ENCODE data around the gene LRRC74B. TPM values are rescaled to one million over a fixed set of nuclear protein-coding genes. Genes with fewer than 3 reads are reported as not detected.

The LRRC74B gene
- total and polyA plus RNA-seq, 2 experiments from 2014 or later, result not detected

DNA sequence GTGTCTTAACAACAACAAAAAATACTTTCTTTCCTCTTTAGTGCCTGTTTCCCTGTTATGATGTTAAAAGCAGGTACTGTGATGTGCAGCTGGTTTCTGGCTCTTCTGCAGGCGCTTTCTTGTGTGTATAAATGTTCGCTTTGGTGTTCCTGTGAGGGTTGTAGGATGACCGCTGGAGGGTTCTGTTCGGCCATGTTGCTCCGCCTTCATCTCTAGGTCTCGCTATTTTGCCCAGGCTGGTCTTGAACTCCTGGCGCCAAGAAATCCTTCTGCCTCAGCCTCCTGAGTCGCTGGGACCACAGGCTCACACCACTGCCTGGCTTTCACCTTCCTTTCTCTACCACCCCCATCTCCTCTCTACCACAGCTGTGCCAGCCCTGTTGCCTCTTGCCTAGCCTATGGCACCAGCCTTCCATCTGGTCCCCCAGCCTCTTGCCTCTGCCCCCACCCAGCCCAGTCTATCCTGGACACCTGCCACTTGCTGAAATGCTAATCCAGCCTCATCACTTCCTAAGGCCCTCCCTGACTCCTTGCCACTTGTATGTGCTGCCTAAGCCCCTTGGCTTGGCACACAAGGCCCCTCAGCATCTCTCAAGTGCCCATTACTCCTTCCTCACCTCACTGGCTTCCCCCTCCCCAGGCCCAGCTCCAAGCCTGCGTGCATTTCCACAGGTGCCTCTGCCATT lies 5.5 kb downstream of the LRRC74B start (continued):
- TF ChIP-seq, protein P1, sequence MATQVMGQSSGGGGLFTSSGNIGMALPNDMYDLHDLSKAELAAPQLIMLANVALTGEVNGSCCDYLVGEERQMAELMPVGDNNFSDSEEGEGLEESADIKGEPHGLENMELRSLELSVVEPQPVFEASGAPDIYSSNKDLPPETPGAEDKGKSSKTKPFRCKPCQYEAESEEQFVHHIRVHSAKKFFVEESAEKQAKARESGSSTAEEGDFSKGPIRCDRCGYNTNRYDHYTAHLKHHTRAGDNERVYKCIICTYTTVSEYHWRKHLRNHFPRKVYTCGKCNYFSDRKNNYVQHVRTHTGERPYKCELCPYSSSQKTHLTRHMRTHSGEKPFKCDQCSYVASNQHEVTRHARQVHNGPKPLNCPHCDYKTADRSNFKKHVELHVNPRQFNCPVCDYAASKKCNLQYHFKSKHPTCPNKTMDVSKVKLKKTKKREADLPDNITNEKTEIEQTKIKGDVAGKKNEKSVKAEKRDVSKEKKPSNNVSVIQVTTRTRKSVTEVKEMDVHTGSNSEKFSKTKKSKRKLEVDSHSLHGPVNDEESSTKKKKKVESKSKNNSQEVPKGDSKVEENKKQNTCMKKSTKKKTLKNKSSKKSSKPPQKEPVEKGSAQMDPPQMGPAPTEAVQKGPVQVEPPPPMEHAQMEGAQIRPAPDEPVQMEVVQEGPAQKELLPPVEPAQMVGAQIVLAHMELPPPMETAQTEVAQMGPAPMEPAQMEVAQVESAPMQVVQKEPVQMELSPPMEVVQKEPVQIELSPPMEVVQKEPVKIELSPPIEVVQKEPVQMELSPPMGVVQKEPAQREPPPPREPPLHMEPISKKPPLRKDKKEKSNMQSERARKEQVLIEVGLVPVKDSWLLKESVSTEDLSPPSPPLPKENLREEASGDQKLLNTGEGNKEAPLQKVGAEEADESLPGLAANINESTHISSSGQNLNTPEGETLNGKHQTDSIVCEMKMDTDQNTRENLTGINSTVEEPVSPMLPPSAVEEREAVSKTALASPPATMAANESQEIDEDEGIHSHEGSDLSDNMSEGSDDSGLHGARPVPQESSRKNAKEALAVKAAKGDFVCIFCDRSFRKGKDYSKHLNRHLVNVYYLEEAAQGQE (IDR thresholded peaks at IDR 0.05; ENCODE audit: unreplicated experiment), result no peak
- TF ChIP-seq NANOG (IDR thresholded peaks at IDR 0.05; ENCODE audit: borderline replicate concordance) (no peak), POLR2AphosphoS5 (IDR thresholded peaks at IDR 0.05; ENCODE audit: low read depth) (no peak), JUNB (IDR thresholded peaks at IDR 0.05; ENCODE audit: unreplicated experiment) (no peak), STAT1 (IDR thresholded peaks at IDR 0.05; ENCODE audit: unreplicated experiment) (no peak)

DNA sequence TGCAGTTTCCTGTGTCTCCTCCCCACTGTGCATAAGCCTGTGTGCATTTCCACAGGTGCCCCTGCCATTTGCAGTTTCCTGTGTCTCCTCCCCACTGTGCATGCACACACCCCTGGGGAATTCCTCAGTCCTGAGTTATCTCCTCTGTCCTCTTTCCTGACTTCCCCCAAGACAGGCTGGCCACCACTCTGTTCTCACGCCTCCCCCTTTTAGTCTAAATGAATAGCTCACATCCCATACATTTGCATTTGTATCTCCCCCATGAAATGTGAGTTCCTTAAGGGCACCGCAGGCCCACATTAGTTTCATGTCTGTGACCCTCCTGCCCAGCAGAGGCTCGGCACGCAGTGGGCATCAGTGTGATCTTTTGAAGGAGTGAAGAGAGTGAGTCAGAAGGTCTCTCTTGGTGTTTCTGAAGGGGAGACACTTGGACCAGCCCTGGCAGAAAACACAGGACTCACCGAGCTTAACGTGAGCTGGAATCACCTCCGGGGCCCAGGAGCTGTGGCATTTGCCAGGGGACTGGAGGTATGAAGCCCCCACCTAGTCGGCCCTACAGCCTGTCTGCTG lies 6.2 kb downstream of the LRRC74B start:
- Histone ChIP-seq H3K79me2 (replicated peaks; ENCODE audit: insufficient read depth) (no peaks in the 10 kb centered on the region), H3K9me2 (ENCODE audit: insufficient read depth) (no peaks in the 10 kb centered on the region), H3K36me3 (ENCODE audit: insufficient read depth) (no peaks in the 10 kb centered on the region), H3K4me3 (no peak overlapping the region), H3K27me3 (ENCODE audit: insufficient read depth) (no peaks in the 10 kb centered on the region), H3F3A (replicated peaks; ENCODE audit: low read depth) (no peaks in the 10 kb centered on the region), H3K27ac (ENCODE audit: low read depth) (0 out of 2 replicates have a peak overlapping the region, but pooled peaks have one; percentile 52), H3K4me2 (peak overlapping the region; percentile 17), H2AFZ (0 out of 2 replicates have a peak overlapping the region, but pooled peaks have one; percentile 52), H4K20me1 (replicated peaks; ENCODE audit: insufficient read depth) (no peaks in the 10 kb centered on the region), H3K4me1 (ENCODE audit: insufficient read depth) (peaks cover 19% of the 10 kb centered on the region)
- H3K27ac Mint-ChIP-seq, result peak overlapping the region; percentile 17; the same call in 1 of the 2 replicates
- TF ChIP-seq CREB1 (CRISPR knock-in tag; IDR thresholded peaks at IDR 0.05; ENCODE audit: low read depth) (no peak), EZH2 (IDR thresholded peaks at IDR 0.05; ENCODE audit: low read depth, unreplicated experiment) (no peak)
- H3K4me3 Mint-ChIP-seq, result peak overlapping the region; percentile 15; the same call in 1 of the 3 replicates
- ATAC-seq (peak; percentile 42), DNase-seq (ENCODE audit: low spot score) (peak; percentile 47)
- peaks cover 31% of the 10 kb centered on the region for H3K27me3 Mint-ChIP-seq (ENCODE audit: insufficient read depth, low read depth, poor library complexity)
- H3K36me3 Mint-ChIP-seq (ENCODE audit: low read depth), result no peaks in the 10 kb centered on the region; the same call in 2 of the 3 replicates
- no peaks in the 10 kb centered on the region for H3K9me3 Mint-ChIP-seq
- peaks cover 32% of the 10 kb centered on the region for H3K4me1 Mint-ChIP-seq

DNA sequence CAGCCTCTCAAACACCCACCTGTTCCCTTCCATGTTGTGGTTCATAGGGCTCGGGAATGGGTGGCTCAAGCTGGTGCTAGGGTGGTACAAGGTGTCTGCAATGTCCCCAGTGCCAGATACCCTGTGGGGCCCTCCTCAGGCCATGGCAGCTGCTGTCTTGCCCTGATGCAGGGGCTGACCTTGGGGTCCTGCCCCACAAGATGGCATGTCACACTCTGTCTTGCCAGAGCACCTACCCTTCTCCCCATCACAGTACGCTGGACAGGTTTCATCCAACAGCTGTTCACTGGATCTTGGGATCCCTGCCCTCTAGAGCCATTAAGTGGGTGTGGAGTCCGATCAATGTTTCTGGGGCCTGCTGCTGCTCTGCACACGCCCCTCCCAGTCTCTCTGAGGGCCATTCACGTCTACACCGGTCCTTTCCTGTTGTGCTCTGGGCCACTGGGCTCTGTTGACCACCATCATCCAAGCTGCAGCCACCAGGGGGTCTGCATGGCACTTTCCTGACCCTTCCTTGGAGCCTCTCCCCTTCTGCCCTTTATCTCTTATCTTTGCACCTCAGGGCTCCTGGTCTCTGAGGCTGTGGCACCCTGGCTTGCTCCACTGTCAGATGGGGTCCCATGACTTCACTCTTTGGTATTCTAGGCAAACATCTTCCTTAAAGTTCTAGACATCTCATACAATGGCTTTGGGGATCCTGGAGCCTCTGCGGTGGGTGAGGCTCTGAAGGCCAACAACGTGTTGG lies 7.1 kb downstream of the LRRC74B start:
- no peaks in the 10 kb centered on the region for H3K27me3 ChIP-seq (ENCODE audit: insufficient read depth)
- no peaks in the 10 kb centered on the region for H4K20me1 ChIP-seq (replicated peaks; ENCODE audit: insufficient read depth)
- H3K27me3 Mint-ChIP-seq (ENCODE audit: insufficient read depth, low read depth, poor library complexity), result peaks cover 30% of the 10 kb centered on the region
- no peak for TF ChIP-seq ZNF114 (CRISPR knock-in tag; IDR thresholded peaks at IDR 0.05)
- no peak for TF ChIP-seq CREB1 (CRISPR knock-in tag; IDR thresholded peaks at IDR 0.05; ENCODE audit: low read depth)
- TF ChIP-seq, protein P2, sequence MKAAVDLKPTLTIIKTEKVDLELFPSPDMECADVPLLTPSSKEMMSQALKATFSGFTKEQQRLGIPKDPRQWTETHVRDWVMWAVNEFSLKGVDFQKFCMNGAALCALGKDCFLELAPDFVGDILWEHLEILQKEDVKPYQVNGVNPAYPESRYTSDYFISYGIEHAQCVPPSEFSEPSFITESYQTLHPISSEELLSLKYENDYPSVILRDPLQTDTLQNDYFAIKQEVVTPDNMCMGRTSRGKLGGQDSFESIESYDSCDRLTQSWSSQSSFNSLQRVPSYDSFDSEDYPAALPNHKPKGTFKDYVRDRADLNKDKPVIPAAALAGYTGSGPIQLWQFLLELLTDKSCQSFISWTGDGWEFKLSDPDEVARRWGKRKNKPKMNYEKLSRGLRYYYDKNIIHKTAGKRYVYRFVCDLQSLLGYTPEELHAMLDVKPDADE (IDR thresholded peaks at IDR 0.05), result no peak
- TF ChIP-seq STAT1 (IDR thresholded peaks at IDR 0.05; ENCODE audit: unreplicated experiment), result no peak
- TF ChIP-seq JUNB (IDR thresholded peaks at IDR 0.05; ENCODE audit: unreplicated experiment), result no peak
- no peak for TF ChIP-seq EZH2 (IDR thresholded peaks at IDR 0.05; ENCODE audit: low read depth, unreplicated experiment)
- no peak for TF ChIP-seq POLR2AphosphoS5 (IDR thresholded peaks at IDR 0.05; ENCODE audit: low read depth)
- TF ChIP-seq NANOG (IDR thresholded peaks at IDR 0.05; ENCODE audit: borderline replicate concordance), result no peak

More for the DNA sequence above, 7.1 kb downstream of the LRRC74B start:
- Histone ChIP-seq H2AFZ (no peak overlapping the region), H3K9me2 (ENCODE audit: insufficient read depth) (no peaks in the 10 kb centered on the region), H3K4me2 (no peak overlapping the region), H3K79me2 (replicated peaks; ENCODE audit: insufficient read depth) (no peaks in the 10 kb centered on the region), H3K4me1 (ENCODE audit: insufficient read depth) (peaks cover 19% of the 10 kb centered on the region), H3K36me3 (ENCODE audit: insufficient read depth) (no peaks in the 10 kb centered on the region), H3F3A (replicated peaks; ENCODE audit: low read depth) (no peaks in the 10 kb centered on the region), H3K27ac (ENCODE audit: low read depth) (no peak overlapping the region), H3K4me3 (no peak overlapping the region)
- no peak for DNase-seq (ENCODE audit: low spot score)
- Mint-ChIP-seq H3K9me3 (no peaks in the 10 kb centered on the region), H3K4me3 (no peak overlapping the region), H3K27ac (no peak overlapping the region), H3K36me3 (ENCODE audit: low read depth) (no peaks in the 10 kb centered on the region; the same call in 2 of the 3 replicates), H3K4me1 (peaks cover 32% of the 10 kb centered on the region)
- ATAC-seq, result no peak
